ENCODE results near the gene CYP4V2.

GRCh38 chr4:186189656-186190055 is 1.7 kb upstream of the CYP4V2 start:
- TF ChIP-seq POLR2A (IDR thresholded peaks at IDR 0.05; ENCODE audit: low read length) (no peak), GATA1 (IDR thresholded peaks at IDR 0.05; ENCODE audit: low read depth, low read length) (no peak)

Measured in erythroblast (primary cell).